Measurements from ENCODE around the gene FLVCR1.
"Not testable (repeated sequence)": the region's sequence is repeated elsewhere in the genome, so short reads cannot be mapped to it uniquely, and the experiment has no call there.

FLVCR1 gene

DNA sequence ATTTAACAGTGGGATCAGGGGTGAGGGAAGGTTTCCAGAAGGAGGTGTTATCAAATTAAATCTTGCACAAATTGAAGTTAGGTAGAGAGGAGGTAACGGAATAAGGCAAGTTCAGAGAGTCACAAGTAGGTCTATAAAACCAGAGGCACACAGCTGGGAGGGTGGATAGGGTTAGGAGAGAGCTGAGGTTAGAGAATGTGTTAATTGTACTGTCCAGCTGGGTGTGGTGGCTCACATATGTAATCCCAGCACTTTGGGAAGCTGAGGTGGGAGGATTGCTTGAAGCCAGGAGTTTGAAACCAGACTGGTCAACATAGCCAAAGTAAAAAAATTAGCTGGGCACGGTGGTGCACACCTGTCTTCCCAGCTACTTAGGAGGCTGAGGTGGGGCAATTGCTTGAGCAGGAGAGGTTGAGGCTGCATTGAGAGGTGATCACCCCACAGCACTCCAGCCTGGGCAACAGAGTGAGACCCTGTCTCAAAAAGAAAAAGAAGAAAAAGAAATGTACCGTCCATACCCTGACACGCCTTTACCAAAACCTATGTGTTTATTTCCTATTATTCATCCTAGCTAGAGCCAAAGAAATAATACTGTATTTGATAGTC, 30.8 kb upstream of the FLVCR1 start:
- no peak overlapping the region for H3K4me2 ChIP-seq (ENCODE audit: low read length)
- H3K9me3 ChIP-seq (ENCODE audit: insufficient read depth, low read depth, low read length), result peaks cover 15% of the 10 kb centered on the region
- no peak overlapping the region for H4K8ac ChIP-seq (ENCODE audit: low read depth, low read length)
- no peak overlapping the region for H2AFZ ChIP-seq (ENCODE audit: insufficient read depth, low read length, poor library complexity)
- no peak overlapping the region for H3K23ac ChIP-seq (ENCODE audit: low read length)
- no peak overlapping the region for H3K4me3 ChIP-seq (ENCODE audit: low read depth, low read length)
- no peak overlapping the region for H3K18ac ChIP-seq (ENCODE audit: low read length)
- no peak overlapping the region for H3K27ac ChIP-seq (ENCODE audit: low read depth, low read length)
- peak overlapping the region; percentile 21 for H4K91ac ChIP-seq (ENCODE audit: low read depth, low read length)
- no peak overlapping the region for H3K4ac ChIP-seq (ENCODE audit: low read depth, low read length)
- H3K14ac ChIP-seq (ENCODE audit: low read length), result no peak overlapping the region
- no peak overlapping the region for H2BK120ac ChIP-seq (ENCODE audit: insufficient read depth, low read length, poor library complexity)
- H2AK5ac ChIP-seq (ENCODE audit: low read length), result no peak overlapping the region
- no peak overlapping the region for H3K9ac ChIP-seq (ENCODE audit: low read length)
- WGBS (ENCODE audit: extremely low coverage, insufficient coverage, insufficient read length), result no CpG with 5 or more reads among the region's 4 CpGs
- H3K27me3 ChIP-seq (ENCODE audit: insufficient read depth, low read length), result no peaks in the 10 kb centered on the region
- peaks cover 0 to 3% of the 10 kb centered on the region in 2 experiments for H3K36me3 ChIP-seq (ENCODE audit: control insufficient read depth in 1 of 2, insufficient read depth in 2 of 2, low read length in 2 of 2)
- peaks cover 2% of the 10 kb centered on the region for H3K79me1 ChIP-seq (ENCODE audit: low read length)
- no peak for DNase-seq
- H2BK12ac ChIP-seq (ENCODE audit: low read length), result no peak overlapping the region
- no peak overlapping the region for H2BK5ac ChIP-seq (ENCODE audit: low read depth, low read length, poor library complexity)
- H3K4me1 ChIP-seq (ENCODE audit: control insufficient read depth in 1 of 2, insufficient read depth in 2 of 2, low read length in 2 of 2), result no peaks in the 10 kb centered on the region
- H4K12ac ChIP-seq (ENCODE audit: low read depth, low read length), result no peak overlapping the region
- H3K79me2 ChIP-seq (ENCODE audit: control insufficient read depth, insufficient read depth, low read length, poor library complexity), result peaks cover 2% of the 10 kb centered on the region

DNA sequence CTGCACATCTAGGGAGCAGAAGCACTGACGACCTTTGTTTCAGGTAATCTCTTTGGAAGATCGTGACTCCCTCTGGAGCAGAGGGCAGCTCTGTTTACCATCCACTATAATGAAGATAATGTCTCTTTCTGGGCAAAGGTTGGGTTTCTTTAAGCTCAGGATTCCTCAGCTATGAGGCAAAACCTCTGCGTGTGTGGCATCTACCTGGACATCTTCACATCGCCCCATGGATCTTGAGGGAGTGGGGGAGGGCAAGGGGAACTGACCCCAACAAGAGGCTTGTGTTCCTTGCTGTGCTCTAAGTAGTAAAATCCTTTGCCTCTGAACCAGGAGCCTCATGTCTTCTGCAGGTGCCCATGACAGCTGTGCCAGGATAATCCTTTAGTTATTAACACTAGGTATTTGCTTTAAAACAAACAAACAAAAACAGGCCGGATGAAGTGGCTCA, 30.2 kb upstream of the FLVCR1 start:
- Histone ChIP-seq H3K27ac (ENCODE audit: low read depth, low read length) (no peak overlapping the region), H2BK12ac (ENCODE audit: low read length) (no peak overlapping the region), H3K23ac (ENCODE audit: low read length) (no peak overlapping the region), H2AK5ac (ENCODE audit: low read length) (no peak overlapping the region), H3K79me2 (ENCODE audit: control insufficient read depth, insufficient read depth, low read length, poor library complexity) (peaks cover 2% of the 10 kb centered on the region), H4K91ac (ENCODE audit: low read depth, low read length) (no peak overlapping the region), H3K9ac (ENCODE audit: low read length) (no peak overlapping the region), H3K14ac (ENCODE audit: low read length) (no peak overlapping the region), H3K9me3 (ENCODE audit: insufficient read depth, low read depth, low read length) (peaks cover 15% of the 10 kb centered on the region), H3K4me3 (ENCODE audit: low read depth, low read length) (no peak overlapping the region), H3K18ac (ENCODE audit: low read length) (no peak overlapping the region), H2BK120ac (ENCODE audit: insufficient read depth, low read length, poor library complexity) (no peak overlapping the region), H4K8ac (ENCODE audit: low read depth, low read length) (no peak overlapping the region), H3K36me3 (ENCODE audit: control insufficient read depth in 1 of 2, insufficient read depth in 2 of 2, low read length in 2 of 2) (peaks cover 0 to 3% of the 10 kb centered on the region in 2 experiments), H3K4me2 (ENCODE audit: low read length) (no peak overlapping the region), H4K12ac (ENCODE audit: low read depth, low read length) (no peak overlapping the region), H3K4ac (ENCODE audit: low read depth, low read length) (no peak overlapping the region), H3K4me1 (ENCODE audit: control insufficient read depth in 1 of 2, insufficient read depth in 2 of 2, low read length in 2 of 2) (no peaks in the 10 kb centered on the region), H2AFZ (ENCODE audit: insufficient read depth, low read length, poor library complexity) (no peak overlapping the region), H2BK5ac (ENCODE audit: low read depth, low read length, poor library complexity) (no peak overlapping the region), H3K79me1 (ENCODE audit: low read length) (peaks cover 2% of the 10 kb centered on the region), H3K27me3 (ENCODE audit: insufficient read depth, low read length) (no peaks in the 10 kb centered on the region)
- DNase-seq, result peak; percentile 4 to 42
- WGBS (ENCODE audit: extremely low coverage, insufficient coverage, insufficient read length), result no CpG with 5 or more reads among the region's 5 CpGs

- H3K79me1 ChIP-seq (ENCODE audit: low read length), result peaks cover 2% of the 10 kb centered on the region
- H3K4me3 ChIP-seq (ENCODE audit: low read depth, low read length), result no peak overlapping the region
- no peak overlapping the region for H3K9ac ChIP-seq (ENCODE audit: low read length)
- no peak overlapping the region for H4K8ac ChIP-seq (ENCODE audit: low read depth, low read length)
- H3K4me2 ChIP-seq (ENCODE audit: low read length), result no peak overlapping the region
- no peaks in the 10 kb centered on the region for H3K27me3 ChIP-seq (ENCODE audit: insufficient read depth, low read length)
- WGBS (ENCODE audit: extremely low coverage, insufficient coverage, insufficient read length), result no CpG with 5 or more reads among the region's 2 CpGs
- no peak overlapping the region for H4K12ac ChIP-seq (ENCODE audit: low read depth, low read length)
- DNase-seq, result no peak
- no peak overlapping the region for H3K27ac ChIP-seq (ENCODE audit: low read depth, low read length)
- no peak overlapping the region for H3K18ac ChIP-seq (ENCODE audit: low read length)
- no peak overlapping the region for H2AFZ ChIP-seq (ENCODE audit: insufficient read depth, low read length, poor library complexity)
- no peaks in the 10 kb centered on the region for H3K4me1 ChIP-seq (ENCODE audit: control insufficient read depth in 1 of 2, insufficient read depth in 2 of 2, low read length in 2 of 2)
- H2AK5ac ChIP-seq (ENCODE audit: low read length), result no peak overlapping the region
- no peak overlapping the region for H3K23ac ChIP-seq (ENCODE audit: low read length)
- peaks cover 2% of the 10 kb centered on the region for H3K79me2 ChIP-seq (ENCODE audit: control insufficient read depth, insufficient read depth, low read length, poor library complexity)
- H2BK5ac ChIP-seq (ENCODE audit: low read depth, low read length, poor library complexity), result no peak overlapping the region
- H3K36me3 ChIP-seq (ENCODE audit: control insufficient read depth in 1 of 2, insufficient read depth in 2 of 2, low read length in 2 of 2), result peaks cover 0 to 3% of the 10 kb centered on the region in 2 experiments
- no peak overlapping the region for H4K91ac ChIP-seq (ENCODE audit: low read depth, low read length)
- no peak overlapping the region for H3K14ac ChIP-seq (ENCODE audit: low read length)
- H2BK120ac ChIP-seq (ENCODE audit: insufficient read depth, low read length, poor library complexity), result no peak overlapping the region
- H3K4ac ChIP-seq (ENCODE audit: low read depth, low read length), result no peak overlapping the region
- H3K9me3 ChIP-seq (ENCODE audit: insufficient read depth, low read depth, low read length), result peaks cover 15% of the 10 kb centered on the region
- no peak overlapping the region for H2BK12ac ChIP-seq (ENCODE audit: low read length)
Measured at GRCh38 chr1:212828395-212828794, 29.7 kb upstream of the FLVCR1 start.

GRCh38 chr1:212833211-212834207, 24.6 kb upstream of the FLVCR1 start:
- H3K27me3 ChIP-seq (ENCODE audit: insufficient read depth, low read length); H3K14ac ChIP-seq (ENCODE audit: low read length); H3K23ac ChIP-seq (ENCODE audit: low read length); H2BK5ac ChIP-seq (ENCODE audit: low read depth, low read length, poor library complexity); H3K9ac ChIP-seq (ENCODE audit: low read length); H3K27ac ChIP-seq (ENCODE audit: low read depth, low read length); H3K4ac ChIP-seq (ENCODE audit: low read depth, low read length); H3K36me3 ChIP-seq (ENCODE audit: control insufficient read depth in 1 of 2, insufficient read depth in 2 of 2, low read length in 2 of 2); H3K79me2 ChIP-seq (ENCODE audit: control insufficient read depth, insufficient read depth, low read length, poor library complexity); H4K91ac ChIP-seq (ENCODE audit: low read depth, low read length); H3K79me1 ChIP-seq (ENCODE audit: low read length); H3K9me3 ChIP-seq (ENCODE audit: insufficient read depth, low read depth, low read length); H3K4me1 ChIP-seq (ENCODE audit: control insufficient read depth in 1 of 2, insufficient read depth in 2 of 2, low read length in 2 of 2); H2AFZ ChIP-seq (ENCODE audit: insufficient read depth, low read length, poor library complexity); H3K4me2 ChIP-seq (ENCODE audit: low read length); H2BK12ac ChIP-seq (ENCODE audit: low read length); H4K12ac ChIP-seq (ENCODE audit: low read depth, low read length); H2AK5ac ChIP-seq (ENCODE audit: low read length); H2BK120ac ChIP-seq (ENCODE audit: insufficient read depth, low read length, poor library complexity); H4K8ac ChIP-seq (ENCODE audit: low read depth, low read length); H3K4me3 ChIP-seq (ENCODE audit: low read depth, low read length); H3K18ac ChIP-seq (ENCODE audit: low read length): not testable (repeated sequence)
- DNase-seq, result peak in 1 of 2 donors; percentile 21
- WGBS (ENCODE audit: extremely low coverage, insufficient coverage, insufficient read length), result no CpG with 5 or more reads among the region's 8 CpGs

All from trophoblast cell (in vitro differentiated cells and primary cell).